HepG2 (cell line): Measurements from ENCODE around the gene PODN.

ENCODE experiments used
- DR1 ChIP-seq: sonication (generic); formaldehyde crosslinking; IDR thresholded peaks from 2 replicates; pipeline ENCODE4 v1.8.0; 2021; ENCODE audit warnings: mild to moderate bottlenecking, missing genetic modification reagents, inconsistent platforms
- GABPA ChIP-seq, 2 experiments: IDR thresholded peaks; 2 replicates each; pipeline ENCODE4 v1.6.1; 2011 to 2016; ENCODE audit warnings: low read depth in 2 of 2, low read length in 1 of 2, missing biosample characterization in 1 of 2, missing genetic modification characterization in 1 of 2
- KLF6 ChIP-seq: IDR thresholded peaks from 2 replicates; pipeline ENCODE4 v1.8.0; 2016; ENCODE audit warnings: missing biosample characterization, missing genetic modification reagents
- MXD4 ChIP-seq: IDR thresholded peaks from 2 replicates; pipeline ENCODE4 v1.6.1; 2016; ENCODE audit warnings: mild to moderate bottlenecking, missing biosample characterization, missing genetic modification reagents
- NONO ChIP-seq, 2 experiments: fragments of 450-650 bp in 1 of 2; sonication (generic) in 1 of 2; formaldehyde crosslinking in 1 of 2; IDR thresholded peaks in 1 of 2; conservative IDR thresholded peaks in 1 of 2; 2 replicates each; pipeline versions ENCODE4 v1.6.1 to v1.8.0; 2017 to 2022; ENCODE audit warnings: mild to moderate bottlenecking in 1 of 2, missing genetic modification reagents in 1 of 2, moderate library complexity in 1 of 2
- RFX5 ChIP-seq: IDR thresholded peaks from 2 replicates; pipeline ENCODE4 v1.6.1; 2011; ENCODE audit warnings: low read depth, low read length, improper control_type of control experiment
- SIX4 ChIP-seq: sonication (generic); formaldehyde crosslinking; IDR thresholded peaks from 2 replicates; pipeline ENCODE4 v1.4.0; 2020; ENCODE audit warnings: missing genetic modification reagents
- ZBTB7A ChIP-seq: sonication (generic); formaldehyde crosslinking; IDR thresholded peaks from 2 replicates; pipeline ENCODE4 v1.8.0; 2022; ENCODE audit warnings: mild to moderate bottlenecking, missing genetic modification reagents
- TF ChIP-seq, protein P1 (sequence below): sonication (generic); formaldehyde crosslinking; IDR thresholded peaks from 2 replicates; pipeline ENCODE4 v1.5.0; 2020; ENCODE audit warnings: mild to moderate bottlenecking, missing genetic modification reagents, moderate library complexity
- TF ChIP-seq, protein P2 (sequence below): fragments of 450-650 bp; IDR thresholded peaks from 2 replicates; pipeline ENCODE4 v1.6.1; 2017; ENCODE audit warnings: mild to moderate bottlenecking
- TF ChIP-seq, protein P3 (sequence below): IDR thresholded peaks from 2 replicates; pipeline ENCODE4 v1.6.1; 2016; ENCODE audit warnings: missing genetic modification reagents, missing compliant biosample characterization
- TF ChIP-seq, protein P4 (sequence below): sonication (generic); formaldehyde crosslinking; IDR thresholded peaks from 2 replicates; pipeline ENCODE4 v1.5.1; 2020; ENCODE audit warnings: mild to moderate bottlenecking, missing genetic modification reagents, moderate library complexity

DNA sequence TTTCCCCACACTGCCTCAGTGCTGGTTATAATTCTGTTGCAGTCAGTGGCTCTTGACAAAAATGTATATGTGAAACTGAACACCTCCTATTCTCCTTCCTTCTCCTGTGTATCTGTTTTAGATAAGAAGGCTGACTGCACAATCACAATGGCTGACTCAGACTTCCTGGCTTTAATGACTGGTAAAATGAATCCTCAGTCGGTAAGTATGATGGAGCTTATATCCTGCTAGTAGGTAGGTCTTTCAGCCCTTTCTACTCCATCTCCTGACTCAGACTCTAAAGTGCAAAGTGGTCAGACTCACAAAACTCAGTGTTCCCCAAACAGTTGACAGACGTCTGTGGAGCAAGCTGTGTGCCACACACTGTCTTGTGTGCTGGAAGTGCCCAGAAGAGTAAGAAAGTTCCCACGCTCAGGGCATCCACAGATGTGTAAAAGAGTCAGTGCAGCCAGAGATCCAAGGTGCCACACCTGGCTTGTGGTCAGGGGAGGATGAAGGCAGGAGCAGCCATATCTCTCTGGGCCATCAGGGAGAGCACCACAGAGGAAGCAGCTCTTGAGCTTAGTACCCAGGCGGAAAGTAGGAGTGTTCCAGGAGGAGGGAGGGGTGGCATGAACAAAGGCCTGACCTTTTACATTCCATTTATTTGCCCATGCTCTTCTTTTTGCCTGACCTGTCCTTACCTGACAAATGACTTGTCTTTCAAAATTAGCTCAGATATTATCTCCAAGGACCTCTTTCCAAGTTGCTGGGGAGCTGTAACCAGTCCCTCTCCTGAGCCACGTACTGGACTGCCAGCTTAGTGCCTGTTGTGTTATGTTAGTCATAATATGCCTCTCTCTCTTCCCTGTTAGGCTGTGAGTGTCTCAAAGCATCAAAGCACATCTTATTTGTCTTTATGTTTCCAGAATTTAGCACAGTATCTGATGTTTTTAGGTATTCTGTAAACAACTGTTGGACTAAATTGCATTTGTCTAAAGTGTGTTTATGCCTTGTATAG is 14.0 kb upstream of the PODN start:
- TF ChIP-seq, protein P1, sequence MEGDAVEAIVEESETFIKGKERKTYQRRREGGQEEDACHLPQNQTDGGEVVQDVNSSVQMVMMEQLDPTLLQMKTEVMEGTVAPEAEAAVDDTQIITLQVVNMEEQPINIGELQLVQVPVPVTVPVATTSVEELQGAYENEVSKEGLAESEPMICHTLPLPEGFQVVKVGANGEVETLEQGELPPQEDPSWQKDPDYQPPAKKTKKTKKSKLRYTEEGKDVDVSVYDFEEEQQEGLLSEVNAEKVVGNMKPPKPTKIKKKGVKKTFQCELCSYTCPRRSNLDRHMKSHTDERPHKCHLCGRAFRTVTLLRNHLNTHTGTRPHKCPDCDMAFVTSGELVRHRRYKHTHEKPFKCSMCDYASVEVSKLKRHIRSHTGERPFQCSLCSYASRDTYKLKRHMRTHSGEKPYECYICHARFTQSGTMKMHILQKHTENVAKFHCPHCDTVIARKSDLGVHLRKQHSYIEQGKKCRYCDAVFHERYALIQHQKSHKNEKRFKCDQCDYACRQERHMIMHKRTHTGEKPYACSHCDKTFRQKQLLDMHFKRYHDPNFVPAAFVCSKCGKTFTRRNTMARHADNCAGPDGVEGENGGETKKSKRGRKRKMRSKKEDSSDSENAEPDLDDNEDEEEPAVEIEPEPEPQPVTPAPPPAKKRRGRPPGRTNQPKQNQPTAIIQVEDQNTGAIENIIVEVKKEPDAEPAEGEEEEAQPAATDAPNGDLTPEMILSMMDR: no peak
- TF ChIP-seq RFX5 (no peak), KLF6 (CRISPR knock-in tag) (no peak), NONO (IDR thresholded peaks at IDR 0.05) (no peak), NONO (CRISPR knock-in tag; conservative IDR thresholded peaks at IDR 0.05) (no peak), MXD4 (CRISPR knock-in tag) (no peak), ZBTB7A (CRISPR knock-in tag) (no peak), SIX4 (CRISPR knock-in tag) (no peak), GABPA (IDR thresholded peaks at IDR 0.05; ENCODE audit: low read depth, low read length) (no peak), GABPA (CRISPR knock-in tag; IDR thresholded peaks at IDR 0.05; ENCODE audit: low read depth) (no peak), DR1 (CRISPR knock-in tag) (no peak)
- TF ChIP-seq, protein P2, sequence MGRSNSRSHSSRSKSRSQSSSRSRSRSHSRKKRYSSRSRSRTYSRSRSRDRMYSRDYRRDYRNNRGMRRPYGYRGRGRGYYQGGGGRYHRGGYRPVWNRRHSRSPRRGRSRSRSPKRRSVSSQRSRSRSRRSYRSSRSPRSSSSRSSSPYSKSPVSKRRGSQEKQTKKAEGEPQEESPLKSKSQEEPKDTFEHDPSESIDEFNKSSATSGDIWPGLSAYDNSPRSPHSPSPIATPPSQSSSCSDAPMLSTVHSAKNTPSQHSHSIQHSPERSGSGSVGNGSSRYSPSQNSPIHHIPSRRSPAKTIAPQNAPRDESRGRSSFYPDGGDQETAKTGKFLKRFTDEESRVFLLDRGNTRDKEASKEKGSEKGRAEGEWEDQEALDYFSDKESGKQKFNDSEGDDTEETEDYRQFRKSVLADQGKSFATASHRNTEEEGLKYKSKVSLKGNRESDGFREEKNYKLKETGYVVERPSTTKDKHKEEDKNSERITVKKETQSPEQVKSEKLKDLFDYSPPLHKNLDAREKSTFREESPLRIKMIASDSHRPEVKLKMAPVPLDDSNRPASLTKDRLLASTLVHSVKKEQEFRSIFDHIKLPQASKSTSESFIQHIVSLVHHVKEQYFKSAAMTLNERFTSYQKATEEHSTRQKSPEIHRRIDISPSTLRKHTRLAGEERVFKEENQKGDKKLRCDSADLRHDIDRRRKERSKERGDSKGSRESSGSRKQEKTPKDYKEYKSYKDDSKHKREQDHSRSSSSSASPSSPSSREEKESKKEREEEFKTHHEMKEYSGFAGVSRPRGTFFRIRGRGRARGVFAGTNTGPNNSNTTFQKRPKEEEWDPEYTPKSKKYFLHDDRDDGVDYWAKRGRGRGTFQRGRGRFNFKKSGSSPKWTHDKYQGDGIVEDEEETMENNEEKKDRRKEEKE: no peak
- TF ChIP-seq, protein P3, sequence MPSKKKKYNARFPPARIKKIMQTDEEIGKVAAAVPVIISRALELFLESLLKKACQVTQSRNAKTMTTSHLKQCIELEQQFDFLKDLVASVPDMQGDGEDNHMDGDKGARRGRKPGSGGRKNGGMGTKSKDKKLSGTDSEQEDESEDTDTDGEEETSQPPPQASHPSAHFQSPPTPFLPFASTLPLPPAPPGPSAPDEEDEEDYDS (CRISPR knock-in tag): no peak
- TF ChIP-seq, protein P4, sequence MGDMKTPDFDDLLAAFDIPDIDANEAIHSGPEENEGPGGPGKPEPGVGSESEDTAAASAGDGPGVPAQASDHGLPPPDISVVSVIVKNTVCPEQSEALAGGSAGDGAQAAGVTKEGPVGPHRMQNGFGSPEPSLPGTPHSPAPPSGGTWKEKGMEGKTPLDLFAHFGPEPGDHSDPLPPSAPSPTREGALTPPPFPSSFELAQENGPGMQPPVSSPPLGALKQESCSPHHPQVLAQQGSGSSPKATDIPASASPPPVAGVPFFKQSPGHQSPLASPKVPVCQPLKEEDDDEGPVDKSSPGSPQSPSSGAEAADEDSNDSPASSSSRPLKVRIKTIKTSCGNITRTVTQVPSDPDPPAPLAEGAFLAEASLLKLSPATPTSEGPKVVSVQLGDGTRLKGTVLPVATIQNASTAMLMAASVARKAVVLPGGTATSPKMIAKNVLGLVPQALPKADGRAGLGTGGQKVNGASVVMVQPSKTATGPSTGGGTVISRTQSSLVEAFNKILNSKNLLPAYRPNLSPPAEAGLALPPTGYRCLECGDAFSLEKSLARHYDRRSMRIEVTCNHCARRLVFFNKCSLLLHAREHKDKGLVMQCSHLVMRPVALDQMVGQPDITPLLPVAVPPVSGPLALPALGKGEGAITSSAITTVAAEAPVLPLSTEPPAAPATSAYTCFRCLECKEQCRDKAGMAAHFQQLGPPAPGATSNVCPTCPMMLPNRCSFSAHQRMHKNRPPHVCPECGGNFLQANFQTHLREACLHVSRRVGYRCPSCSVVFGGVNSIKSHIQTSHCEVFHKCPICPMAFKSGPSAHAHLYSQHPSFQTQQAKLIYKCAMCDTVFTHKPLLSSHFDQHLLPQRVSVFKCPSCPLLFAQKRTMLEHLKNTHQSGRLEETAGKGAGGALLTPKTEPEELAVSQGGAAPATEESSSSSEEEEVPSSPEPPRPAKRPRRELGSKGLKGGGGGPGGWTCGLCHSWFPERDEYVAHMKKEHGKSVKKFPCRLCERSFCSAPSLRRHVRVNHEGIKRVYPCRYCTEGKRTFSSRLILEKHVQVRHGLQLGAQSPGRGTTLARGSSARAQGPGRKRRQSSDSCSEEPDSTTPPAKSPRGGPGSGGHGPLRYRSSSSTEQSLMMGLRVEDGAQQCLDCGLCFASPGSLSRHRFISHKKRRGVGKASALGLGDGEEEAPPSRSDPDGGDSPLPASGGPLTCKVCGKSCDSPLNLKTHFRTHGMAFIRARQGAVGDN (CRISPR knock-in tag): no peak
